ENCODE data around the gene SLC27A4. TPM values are rescaled to one million over a fixed set of nuclear protein-coding genes. Genes with fewer than 3 reads are reported as not detected.

SLC27A4 gene
- total RNA-seq, 4 donors from 2014 or later = 14.3 to 34.3 (median 20.4) TPM

- Histone ChIP-seq H3K4me3 (no peak overlapping the region), H3K27ac (no peak overlapping the region), H3K36me3 (no peaks in the 10 kb centered on the region), H3K9me3 (no peaks in the 10 kb centered on the region), H3K27me3 (peaks cover 75% of the 10 kb centered on the region), H3K4me1 (peaks cover 0 to 9% (median 0%) of the 10 kb centered on the region in 3 donors)
- ATAC-seq = no peak
- no CpG with 5 or more reads among the region's 26 CpGs for WGBS, 2 donors (ENCODE audit: low coverage in 1 of 2)
- TF ChIP-seq EP300 (IDR thresholded peaks at IDR 0.05) (no peak), POLR2AphosphoS5 (IDR thresholded peaks at IDR 0.05) (no peak), POLR2A (IDR thresholded peaks at IDR 0.05) (no peak), CTCF (IDR thresholded peaks at IDR 0.05) (no peak)
Observed at GRCh38 chr9:128408963-128409431, 68.7 kb downstream of the SLC27A4 start.

GRCh38 chr9:128409450-128409849 is 69.1 kb downstream of the SLC27A4 start:
- no peaks in the 10 kb centered on the region for H3K36me3 ChIP-seq

GRCh38 chr9:128409978-128410377 is 69.7 kb downstream of the SLC27A4 start:
- Histone ChIP-seq H3K4me3 (no peak overlapping the region), H3K27ac (no peak overlapping the region), H3K9me3 (no peaks in the 10 kb centered on the region), H3K27me3 (peaks cover 76% of the 10 kb centered on the region), H3K4me1 (peaks cover 0 to 9% (median 0%) of the 10 kb centered on the region in 3 donors), H3K36me3 (no peaks in the 10 kb centered on the region)
- ATAC-seq = no peak
- WGBS, 2 donors (ENCODE audit: low coverage in 1 of 2) = 20 to 30% methylated on average over 4 to 5 of the region's 6 CpGs
- no peak for TF ChIP-seq EP300 (IDR thresholded peaks at IDR 0.05)
- peak in 1 of 4 experiments; percentile 14 for TF ChIP-seq CTCF (IDR thresholded peaks at IDR 0.05)
- TF ChIP-seq POLR2A (IDR thresholded peaks at IDR 0.05) = no peak

More at GRCh38 chr9:128409450-128409849, 69.1 kb downstream of the SLC27A4 start:
- H3K4me1 ChIP-seq = peaks cover 0 to 9% (median 0%) of the 10 kb centered on the region in 3 donors
- no peak for ATAC-seq
- peaks cover 76% of the 10 kb centered on the region for H3K27me3 ChIP-seq
- no peak for TF ChIP-seq EP300 (IDR thresholded peaks at IDR 0.05)
- TF ChIP-seq POLR2AphosphoS5 (IDR thresholded peaks at IDR 0.05) = no peak
- TF ChIP-seq POLR2A (IDR thresholded peaks at IDR 0.05) = no peak
- TF ChIP-seq CTCF (IDR thresholded peaks at IDR 0.05) = no peak
- no peak overlapping the region for H3K4me3 ChIP-seq
- no CpG with 5 or more reads among the region's 8 CpGs for WGBS, 2 donors (ENCODE audit: low coverage in 1 of 2)
- no peaks in the 10 kb centered on the region for H3K9me3 ChIP-seq
- H3K27ac ChIP-seq = no peak overlapping the region

Other genes starting within 250 kb of the SLC27A4 start
- gene PTGES2, start 212.8 kb upstream of the SLC27A4 start, total RNA-seq = 10 to 100 TPM; 46.1 to 85.8 (median 57.5) TPM
- 100 to 1,000 TPM in 1 of 4 donors, 1 to 10 TPM in 1, under 1 TPM in 1, not detected in 1; 0.58 to 222 (median 1.4) TPM for gene LCN2, start 191.1 kb upstream of the SLC27A4 start, total RNA-seq
- 100 to 1,000 TPM; 139 to 165 (median 145) TPM for gene BBLN, start 180.3 kb upstream of the SLC27A4 start, total RNA-seq
- gene CIZ1, start 149.0 kb upstream of the SLC27A4 start, total RNA-seq = 10 to 100 TPM; 41.7 to 83.9 (median 58.1) TPM
- gene DNM1, start 137.1 kb upstream of the SLC27A4 start, total RNA-seq = 10 to 100 TPM in 2 of 4 donors, 1 to 10 TPM in 2; 8.6 to 22.3 (median 14.4) TPM
- gene GOLGA2, start 64.5 kb upstream of the SLC27A4 start, total RNA-seq = 100 to 1,000 TPM in 1 of 4 donors, 10 to 100 TPM in 3; 71.1 to 130 (median 83.1) TPM
- gene SWI5, start 64.3 kb upstream of the SLC27A4 start, total RNA-seq = 10 to 100 TPM; 18.2 to 27.5 (median 24.5) TPM
- 10 to 100 TPM in 1 of 4 donors, 1 to 10 TPM in 3; 5.1 to 11.4 (median 7.5) TPM for gene TRUB2, start 18.1 kb upstream of the SLC27A4 start, total RNA-seq
- gene COQ4, start 17.7 kb upstream of the SLC27A4 start, total RNA-seq = 10 to 100 TPM; 25.8 to 40.5 (median 31.8) TPM
- gene URM1, start 30.8 kb downstream of the SLC27A4 start, total RNA-seq = 10 to 100 TPM; 20.5 to 46.8 (median 30.2) TPM
- 10 to 100 TPM; 18.0 to 30.0 (median 28.1) TPM for gene CERCAM, start 80.3 kb downstream of the SLC27A4 start, total RNA-seq
- gene ODF2, start 115.5 kb downstream of the SLC27A4 start, total RNA-seq = 10 to 100 TPM; 19.7 to 30.1 (median 26.9) TPM
- gene GLE1, start 164.2 kb downstream of the SLC27A4 start, total RNA-seq = 10 to 100 TPM; 18.7 to 32.4 (median 26.9) TPM
- gene SPTAN1, start 212.1 kb downstream of the SLC27A4 start, total RNA-seq = 100 to 1,000 TPM; 223 to 390 (median 286) TPM